Measurements from ENCODE around the gene TMEM39A.

GRCh38 chr3:119403201-119403600, 60.2 kb downstream of the TMEM39A start:
- TF ChIP-seq CTCF (IDR thresholded peaks at IDR 0.05; ENCODE audit: low read length) (no peak), EZH2 (optimal IDR thresholded peaks at IDR 0.05; ENCODE audit: low read depth, low read length) (no peak), EZH2phosphoT487 (IDR thresholded peaks at IDR 0.05; ENCODE audit: low read length) (no peak)

Measured in MM.1S (cell line).